ENCODE results near the gene PDE4D. TPM values are rescaled to one million over a fixed set of nuclear protein-coding genes. Genes with fewer than 3 reads are reported as not detected.

PDE4D gene
- total RNA-seq, 1 experiment from 2014 or later, result 33.9 TPM

DNA sequence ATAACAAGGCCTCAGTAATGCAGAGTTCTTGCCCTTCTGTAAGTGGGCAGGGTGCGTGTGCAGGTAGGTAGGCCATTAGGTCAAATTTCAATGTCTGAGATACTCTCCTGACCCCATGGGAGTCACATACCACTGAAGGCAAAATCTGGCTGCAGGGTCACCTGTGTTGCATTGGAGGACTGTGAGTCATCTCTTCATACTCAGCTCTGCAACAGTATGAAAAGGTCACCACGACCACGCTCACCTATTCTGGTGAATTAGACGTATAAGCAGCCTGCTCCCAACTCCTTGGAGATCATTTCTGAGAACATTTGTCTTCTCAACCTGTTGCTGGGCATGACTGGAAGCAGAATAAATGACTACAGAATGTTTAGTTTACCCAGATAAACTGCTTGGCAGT is 599.8 kb downstream of the PDE4D start:
- no peak for DNase-seq (ENCODE audit: low read depth)

DNA sequence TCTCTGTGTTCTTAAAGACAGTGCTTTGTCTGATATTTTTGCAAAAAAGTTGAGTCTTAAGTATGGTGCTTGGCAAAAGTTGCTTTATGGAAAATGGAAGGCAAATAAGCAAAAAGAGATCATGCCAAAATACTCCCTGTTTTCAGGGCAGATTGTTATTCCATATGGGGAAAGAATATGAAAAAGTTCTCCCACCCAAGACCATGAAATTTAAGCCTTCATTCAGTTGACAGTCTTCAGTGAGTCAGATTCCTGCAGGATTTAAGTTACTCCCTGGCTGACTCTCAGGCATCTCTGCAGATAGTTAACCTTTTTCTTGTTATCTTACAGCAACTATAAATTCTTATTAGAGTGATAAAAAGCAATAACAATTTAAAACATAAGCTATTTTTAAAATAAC is 601.6 kb downstream of the PDE4D start:
- DNase-seq (ENCODE audit: low read depth), result no peak

DNA sequence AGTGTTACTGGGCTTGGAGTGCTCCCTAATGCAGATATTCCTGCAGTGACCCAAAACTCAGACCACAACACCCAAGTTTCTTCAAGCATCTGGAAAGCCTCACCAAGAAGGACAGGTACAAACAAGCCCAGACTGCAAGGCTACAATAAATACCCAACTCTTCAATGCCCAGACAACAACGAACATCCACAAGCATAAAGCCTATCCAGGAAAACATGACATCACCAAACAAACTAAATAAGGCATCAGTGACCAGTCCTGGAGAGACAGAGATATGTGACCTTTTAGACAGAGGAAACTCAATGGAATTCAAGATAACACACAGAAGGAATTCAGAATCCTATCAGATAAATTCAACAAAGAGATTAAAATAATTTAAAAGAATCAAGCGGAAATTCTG is 605.6 kb downstream of the PDE4D start:
- DNase-seq (ENCODE audit: low read depth), result no peak

DNA sequence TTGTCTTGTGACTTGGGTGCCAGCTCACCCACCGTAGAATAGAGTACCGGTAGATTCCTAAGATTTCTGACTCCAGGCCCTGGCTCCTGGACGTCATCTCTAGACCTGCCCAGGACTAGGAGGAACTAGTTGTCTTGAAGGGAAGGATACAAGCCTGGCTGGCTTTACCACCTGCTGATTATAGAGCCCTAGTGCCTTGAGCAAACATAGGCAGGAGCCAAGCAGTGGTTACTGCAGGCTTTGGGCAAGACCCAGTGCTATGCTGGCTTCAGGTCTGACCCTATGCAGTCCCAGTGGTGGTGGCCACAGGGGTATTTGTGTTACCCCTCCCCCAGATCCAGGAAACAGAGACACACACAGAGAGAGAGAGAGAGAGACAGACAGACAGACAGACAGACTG is 606.2 kb downstream of the PDE4D start:
- DNase-seq (ENCODE audit: low read depth), result no peak

DNA sequence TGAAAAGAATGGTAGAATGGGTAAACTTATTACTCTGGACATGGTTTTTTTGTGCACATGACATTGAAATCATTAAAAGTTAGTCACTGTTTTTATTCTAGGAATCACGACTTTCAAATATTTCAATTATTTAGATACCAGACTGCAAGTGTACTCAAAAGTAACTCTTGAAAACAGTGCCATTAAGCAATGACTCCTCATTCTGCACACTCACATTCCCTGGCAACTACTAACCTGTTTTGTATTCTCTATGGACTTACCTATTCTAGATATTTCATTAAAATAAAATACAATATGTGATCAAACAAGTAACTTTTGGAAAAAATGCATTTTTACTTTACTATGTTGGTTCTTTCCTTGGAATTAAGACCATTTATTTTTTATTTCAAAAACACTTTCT is 607.0 kb downstream of the PDE4D start:
- DNase-seq (ENCODE audit: low read depth), result no peak

DNA sequence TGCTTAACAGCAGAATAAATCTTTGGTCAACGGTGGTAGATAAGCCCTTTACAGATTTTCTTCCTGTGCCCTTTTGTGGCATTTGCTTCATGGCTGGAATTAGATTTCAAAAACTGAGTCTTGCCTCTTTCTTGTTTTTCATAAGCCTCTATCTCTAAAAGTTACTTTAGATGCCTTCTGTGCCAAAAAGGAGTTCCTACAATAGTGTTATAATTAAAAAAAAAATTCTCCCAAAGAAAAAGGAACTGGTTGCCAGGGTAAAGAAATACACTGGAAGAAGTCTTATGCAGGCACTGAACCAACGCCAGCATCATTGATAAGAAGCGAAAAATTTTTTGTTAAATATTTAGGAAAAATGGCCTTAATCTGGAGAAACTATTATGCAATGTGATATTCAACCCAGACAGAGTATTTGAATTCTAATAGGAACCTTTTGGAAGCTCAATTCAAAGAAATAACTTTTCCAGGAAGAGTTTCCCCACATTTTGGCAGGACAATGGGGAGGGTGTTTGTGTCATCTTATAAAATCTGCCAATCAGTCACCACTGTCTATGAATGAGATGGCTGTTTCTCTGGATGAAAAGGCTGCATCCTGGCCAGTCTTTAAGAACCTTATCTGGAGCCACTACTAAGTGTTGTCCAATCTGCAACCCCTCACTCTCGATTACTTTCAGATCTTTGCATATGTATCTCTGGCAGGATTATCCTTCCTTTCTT is 608.1 kb downstream of the PDE4D start:
- DNase-seq (ENCODE audit: low read depth), result no peak

DNA sequence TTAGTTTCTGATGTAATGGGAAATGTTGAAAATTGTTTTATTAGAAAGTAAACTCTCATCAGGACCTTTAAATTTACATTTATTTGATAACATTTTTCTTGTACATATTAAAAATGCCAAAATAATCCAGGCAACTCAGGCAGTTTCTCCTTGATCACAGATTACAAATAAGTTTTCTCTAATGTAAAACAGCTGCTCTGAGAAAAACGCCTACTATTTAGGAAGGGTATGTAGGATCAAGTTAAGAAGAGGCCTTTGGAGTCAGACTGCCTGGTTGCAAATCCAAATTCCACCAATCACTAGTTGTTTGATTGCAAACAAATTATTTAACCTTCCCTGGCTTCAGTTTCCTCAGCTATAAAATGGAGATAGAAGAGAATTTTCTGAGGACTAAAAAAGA is 610.8 kb downstream of the PDE4D start:
- DNase-seq (ENCODE audit: low read depth), result no peak

DNA sequence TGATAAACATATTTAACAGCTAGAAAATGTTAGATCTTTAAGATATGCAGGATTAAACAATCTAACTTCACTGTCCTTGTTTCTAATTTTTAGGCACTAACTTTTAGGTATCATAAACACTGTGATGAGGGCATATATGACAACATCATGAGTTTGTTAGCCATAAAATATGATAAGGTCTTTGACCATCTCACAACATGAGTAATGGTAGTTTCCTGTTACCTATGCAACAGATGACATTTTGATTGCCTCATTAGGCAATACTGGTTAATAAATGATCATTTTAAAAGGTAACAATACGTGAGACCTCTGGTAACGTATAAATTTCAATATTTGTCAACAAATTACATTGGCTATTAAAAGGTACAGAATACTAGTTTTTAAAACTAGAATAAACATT is 613.5 kb downstream of the PDE4D start:
- no peak for DNase-seq (ENCODE audit: low read depth)

DNA sequence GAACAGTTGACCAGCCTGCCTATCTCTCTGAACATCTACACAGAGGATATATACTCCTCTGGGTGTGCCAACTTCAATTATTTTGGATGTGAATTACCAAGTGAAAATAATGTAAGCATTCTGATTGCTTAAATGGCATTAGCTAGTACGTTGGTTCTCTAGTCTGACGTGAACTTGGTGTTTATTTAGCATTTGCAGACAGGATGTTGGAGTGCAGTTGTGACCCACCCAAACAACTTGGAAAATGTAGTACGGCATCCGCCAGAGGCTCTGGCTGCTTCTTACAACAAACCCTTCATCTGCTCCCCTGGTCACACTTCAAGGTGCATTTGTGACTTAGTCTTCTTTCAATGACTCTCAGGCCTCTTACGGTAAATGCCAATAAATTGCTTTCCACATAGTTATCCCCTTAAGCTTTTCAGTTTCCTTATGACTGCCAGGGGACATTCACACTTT is 616.6 kb downstream of the PDE4D start:
- DNase-seq (ENCODE audit: low read depth), result no peak

DNA sequence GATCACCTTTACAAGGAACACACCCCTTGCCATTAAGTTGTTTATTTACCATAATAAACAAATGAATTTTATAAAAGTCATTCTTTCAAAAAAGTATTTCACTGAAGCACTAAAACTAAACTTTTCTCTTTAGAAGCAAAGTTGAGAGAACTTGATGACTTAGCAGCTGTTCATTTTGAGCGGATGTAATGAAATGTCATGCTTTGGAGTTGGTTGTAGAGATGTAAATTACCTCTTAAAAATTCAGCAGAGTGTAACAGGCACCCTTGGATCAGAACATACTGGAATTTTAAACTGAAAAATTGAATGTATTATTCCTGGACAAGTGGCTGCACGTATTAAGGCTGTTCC is 617.2 kb downstream of the PDE4D start:
- peak; percentile 31 for DNase-seq (ENCODE audit: low read depth)

DNA sequence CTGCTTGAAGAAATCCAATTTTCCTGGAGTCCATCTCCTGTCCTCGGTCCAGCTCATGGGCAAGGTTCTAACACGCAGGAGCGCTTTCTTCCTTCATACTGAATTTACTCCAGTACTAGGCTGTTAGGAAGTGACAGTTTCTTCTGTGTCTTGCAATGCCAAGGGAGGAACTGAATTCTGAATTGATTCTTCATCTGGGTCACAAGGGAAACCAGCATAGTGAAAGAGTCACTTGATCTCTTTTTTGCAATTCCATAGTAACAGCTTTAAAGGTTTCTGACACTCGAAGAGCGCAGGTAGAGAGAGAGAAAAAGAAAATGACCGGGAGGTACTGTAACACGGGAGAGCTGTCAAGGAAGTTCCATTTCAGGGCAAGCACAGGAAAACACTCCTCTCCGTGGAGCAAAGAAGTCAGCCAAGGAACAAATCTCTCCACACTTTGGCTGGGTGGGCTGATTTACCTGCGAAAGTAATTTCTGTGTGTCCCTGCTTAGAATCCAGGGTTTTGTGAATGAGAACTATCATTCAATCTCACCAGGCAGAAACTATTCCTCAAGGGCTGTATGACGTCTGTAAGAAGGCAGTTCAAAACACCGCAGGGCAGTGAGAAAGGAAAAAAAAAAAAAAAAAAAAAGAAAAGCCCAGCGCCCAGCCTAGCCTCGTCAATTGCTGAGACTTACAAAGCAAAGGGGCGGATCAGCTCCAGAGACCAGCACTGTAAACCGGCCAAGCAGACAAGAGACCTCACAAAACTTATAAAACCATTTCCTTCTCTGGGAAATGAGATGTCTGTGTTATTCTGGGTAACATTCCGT is 617.8 kb downstream of the PDE4D start:
- peak; percentile 59 for DNase-seq (ENCODE audit: low read depth)

DNA sequence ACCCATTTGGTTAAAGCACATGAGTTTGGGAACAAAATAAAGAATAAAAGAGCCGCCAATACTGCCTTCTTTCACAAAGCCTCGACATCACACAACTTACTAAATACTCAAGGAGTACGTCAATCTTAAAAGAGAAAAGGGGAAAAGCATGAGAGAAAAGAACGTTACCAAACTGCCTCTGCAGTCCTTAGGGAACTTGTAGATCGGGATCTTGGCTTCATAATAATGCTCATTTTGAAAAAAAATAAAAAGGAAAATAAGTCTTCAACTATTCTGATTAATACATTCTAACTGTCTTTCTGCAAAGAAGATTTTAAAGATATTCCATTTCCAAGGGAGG is 618.4 kb downstream of the PDE4D start:
- no peak for DNase-seq (ENCODE audit: low read depth)

DNA sequence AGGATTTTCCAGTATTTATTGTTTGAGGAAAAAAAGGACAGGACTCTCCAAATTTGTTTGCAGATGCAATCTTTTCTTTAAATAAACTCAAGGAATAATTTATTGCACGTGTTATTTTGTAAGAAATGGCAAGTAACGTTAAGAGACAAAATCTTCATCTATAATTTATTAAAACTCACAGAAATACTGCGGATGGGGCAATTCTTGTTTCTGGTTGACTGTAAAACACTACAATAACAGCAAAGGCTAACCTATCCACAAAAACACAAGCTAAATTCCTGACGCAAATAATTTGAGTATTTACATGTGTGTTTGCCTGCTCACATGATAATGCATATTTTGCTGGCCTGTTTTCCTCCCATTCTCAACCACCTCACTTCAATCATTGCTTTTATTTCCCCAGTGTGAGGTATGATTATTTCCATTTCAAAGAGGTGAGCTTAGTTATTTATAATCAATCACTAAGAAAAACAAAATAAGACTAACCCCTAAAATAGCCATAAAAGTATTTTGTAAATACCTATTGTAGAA is 619.4 kb downstream of the PDE4D start:
- DNase-seq (ENCODE audit: low read depth), result no peak

DNA sequence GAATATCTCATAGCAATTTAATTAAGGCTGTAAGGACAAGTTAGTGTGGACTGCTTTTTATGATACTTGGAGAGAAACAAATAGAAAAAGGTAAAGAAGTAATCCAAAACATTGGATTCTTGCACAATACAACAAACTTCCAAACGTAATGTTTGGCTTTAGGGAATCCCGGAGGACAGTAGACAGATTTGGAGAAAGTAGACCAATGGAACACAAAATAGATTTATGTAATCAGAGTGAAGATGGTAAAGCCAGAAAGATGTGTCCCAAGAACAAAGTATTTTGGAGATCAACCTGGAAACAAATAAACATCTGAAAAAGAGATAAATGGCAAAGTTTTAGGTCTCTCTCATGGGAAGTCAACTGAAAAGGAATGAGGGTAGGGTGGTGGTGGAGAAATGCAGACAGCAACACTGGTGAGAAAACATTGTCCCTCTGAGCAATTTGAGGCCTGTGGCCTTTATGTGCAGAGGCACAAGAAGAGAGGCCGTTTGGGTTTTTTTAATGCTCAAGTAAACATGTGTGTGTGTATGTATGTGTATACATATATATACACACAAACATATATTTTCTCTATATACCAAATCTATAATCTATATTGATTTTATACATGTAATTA is 620.6 kb downstream of the PDE4D start:
- DNase-seq (ENCODE audit: low read depth), result no peak

DNA sequence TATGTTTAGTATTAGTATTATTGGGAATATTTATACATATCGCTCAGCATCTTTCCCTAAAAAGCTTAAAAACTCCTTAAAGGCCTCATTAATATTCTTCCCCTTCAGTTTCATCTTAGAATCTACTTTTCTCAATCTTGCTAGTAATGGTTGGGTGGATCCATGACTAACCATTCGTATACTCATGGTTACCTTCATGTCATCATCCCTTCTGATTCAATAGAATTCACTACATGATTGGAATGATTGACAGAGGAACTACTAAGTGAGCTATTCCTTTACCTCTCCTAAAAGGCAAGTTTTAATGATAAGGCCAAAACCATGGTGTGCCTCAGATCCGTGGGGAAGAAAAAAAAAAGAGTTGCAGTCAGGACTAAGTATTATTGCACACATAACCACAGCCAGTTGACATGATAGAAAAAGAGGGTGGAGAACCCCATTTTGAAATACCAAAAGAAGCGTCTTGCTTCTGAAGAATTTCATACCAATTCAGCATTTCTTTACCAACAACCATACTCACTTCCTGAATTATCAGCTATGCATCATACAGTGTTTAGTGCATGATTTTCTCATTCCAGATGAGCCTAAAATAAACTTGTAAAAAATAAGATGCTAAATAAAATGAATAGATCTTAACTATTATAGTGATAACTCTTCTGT is 624.6 kb downstream of the PDE4D start:
- DNase-seq (ENCODE audit: low read depth), result no peak

DNA sequence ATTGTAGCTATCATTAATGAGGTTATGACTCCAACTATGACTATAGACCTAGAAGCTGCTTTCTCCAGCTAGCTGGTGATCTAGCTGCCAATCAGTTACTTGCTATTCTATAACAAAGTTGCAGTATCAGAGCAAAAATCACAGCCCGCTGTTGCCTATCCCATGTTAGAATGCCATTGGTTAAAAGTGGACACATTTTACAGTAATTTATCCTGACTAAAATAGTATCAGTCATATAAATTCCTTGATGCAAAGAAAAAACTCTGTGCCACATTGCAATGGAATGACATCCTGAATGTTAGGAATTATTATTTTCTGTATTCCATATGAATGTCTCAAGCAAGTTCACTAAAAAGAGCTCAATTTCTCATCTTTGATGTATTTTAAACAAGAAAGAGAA is 626.5 kb downstream of the PDE4D start:
- no peak for DNase-seq (ENCODE audit: low read depth)

DNA sequence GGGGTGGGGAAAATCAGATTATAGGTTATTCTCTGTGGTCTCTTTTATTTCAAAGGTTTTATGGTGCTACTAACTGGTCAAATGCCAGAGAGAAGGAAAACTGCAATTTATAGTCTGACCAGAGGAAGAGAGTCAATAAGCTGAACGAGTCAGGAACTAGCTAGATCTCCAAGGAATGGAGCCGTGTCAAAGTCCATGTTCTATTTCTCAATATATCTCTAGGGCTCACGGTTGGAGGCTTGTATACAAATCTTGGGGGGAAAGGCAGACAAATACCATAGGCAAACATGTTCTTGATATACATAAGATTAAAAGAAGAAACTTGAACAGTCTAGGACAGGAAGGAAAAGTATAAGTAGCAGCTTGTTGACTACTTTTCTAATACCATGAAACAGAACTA is 627.1 kb downstream of the PDE4D start:
- DNase-seq (ENCODE audit: low read depth), result no peak

DNA sequence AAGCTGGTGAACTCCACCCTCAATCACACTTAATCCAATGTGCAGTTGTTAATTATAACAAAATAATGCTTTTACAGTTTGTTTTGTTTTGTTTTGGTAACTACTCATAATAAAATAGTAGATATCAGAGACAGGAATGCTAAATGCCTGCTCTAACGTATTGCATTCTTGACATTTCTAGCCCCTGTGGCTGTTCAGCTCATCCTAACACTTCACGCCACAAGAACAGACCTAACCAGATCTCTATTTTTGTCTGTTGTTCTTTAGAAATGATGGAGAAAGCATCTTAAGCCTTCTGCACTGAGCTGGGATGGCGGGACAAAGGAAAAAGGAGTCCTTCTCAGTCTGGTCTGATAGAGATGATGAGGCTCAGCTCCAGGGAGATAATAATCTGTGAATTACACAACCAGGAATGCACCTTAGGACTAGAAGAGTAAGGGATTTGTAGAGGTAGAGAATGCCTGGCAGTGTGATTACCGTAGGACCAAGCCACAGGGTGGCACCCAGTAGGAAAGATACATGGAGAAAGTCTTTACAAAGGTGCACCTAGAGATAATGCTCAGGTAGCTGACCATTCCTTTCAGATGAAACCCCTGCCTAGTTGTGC is 628.8 kb downstream of the PDE4D start:
- peak; percentile 7 for DNase-seq (ENCODE audit: low read depth)

DNA sequence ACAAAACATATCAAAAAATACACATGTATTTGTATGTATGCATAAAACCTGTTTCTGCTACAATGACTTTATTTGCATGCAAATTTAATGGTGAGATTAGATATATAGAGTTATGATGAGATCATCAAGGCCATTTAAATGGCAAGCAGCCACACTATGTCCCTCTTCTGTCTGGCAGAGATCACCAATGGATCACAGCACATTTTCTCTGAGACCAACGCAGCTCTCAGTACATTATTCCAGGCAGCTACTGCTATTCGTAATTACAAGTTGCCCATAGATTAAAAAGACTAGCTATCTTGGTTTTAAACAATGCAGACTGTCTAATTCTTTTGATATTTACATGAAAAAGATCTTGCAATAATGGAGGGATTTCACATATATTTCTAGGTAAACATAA is 629.5 kb downstream of the PDE4D start:
- DNase-seq (ENCODE audit: low read depth), result no peak

DNA sequence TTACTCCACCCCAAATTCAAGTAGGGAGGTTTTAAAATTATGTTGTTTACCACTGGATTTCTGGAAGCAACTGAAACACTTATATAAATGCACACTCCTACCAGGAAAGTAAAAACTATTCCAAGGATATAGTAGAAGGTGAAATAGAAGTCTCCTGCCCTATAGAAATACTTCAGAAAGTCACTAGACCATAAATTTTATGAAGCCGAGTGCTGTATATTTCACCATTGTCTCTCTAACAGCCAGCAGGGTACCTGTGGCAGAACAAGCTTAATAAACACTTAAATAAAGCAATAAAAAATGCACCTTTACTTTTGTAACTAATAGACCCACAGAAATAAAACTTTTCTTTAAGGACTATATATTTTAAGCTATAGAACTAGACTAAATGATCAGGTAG is 631.6 kb downstream of the PDE4D start:
- no peak for DNase-seq (ENCODE audit: low read depth)

DNA sequence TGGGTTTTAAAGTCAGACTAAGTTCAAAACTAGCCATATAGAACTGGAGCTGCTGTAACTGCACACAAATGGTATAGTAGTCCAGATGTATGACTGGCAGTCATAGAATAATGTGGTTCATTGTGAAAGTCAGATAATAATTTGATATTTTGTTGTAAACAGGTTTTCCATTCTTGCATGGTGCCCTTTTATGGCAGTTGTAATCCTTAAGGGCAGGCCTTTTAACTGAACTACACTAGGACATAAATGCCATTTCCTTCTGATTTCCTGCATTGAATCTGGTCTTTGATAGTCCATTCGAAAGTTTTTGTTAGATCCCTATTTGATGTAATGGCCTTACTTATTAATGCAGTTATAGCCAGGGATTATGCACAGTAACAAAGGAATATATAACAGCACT is 632.6 kb downstream of the PDE4D start:
- DNase-seq (ENCODE audit: low read depth), result no peak

DNA sequence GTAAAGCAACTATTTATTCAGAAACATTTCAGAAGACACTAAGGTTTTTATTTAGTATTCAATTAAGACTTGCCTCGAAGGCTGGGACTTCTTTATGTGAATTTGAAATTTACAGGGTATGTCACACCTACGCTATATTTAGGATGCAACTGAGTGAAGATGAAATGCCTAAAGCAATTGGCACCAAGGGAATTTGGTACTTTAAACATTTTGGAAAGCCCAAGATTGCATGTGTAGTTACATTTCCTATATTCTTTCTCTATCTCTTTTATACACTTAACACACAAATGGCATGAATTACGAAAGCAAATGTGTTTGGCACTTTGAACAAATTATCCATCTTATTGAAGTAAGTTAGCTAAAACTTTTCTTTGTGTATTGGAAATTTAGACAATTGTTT is 633.3 kb downstream of the PDE4D start:
- no peak for DNase-seq (ENCODE audit: low read depth)

All from LHCN-M2 (cell line).